Neuron (in vitro differentiated cells): ENCODE data around the gene SERPINH1.

ENCODE experiments used
- H2AFZ ChIP-seq: one replicate; pipeline ENCODE4 v1.6.1; 2013; ENCODE audit warnings: low read depth, mild to moderate bottlenecking, inconsistent platforms, low read length, moderate library complexity
- H3K27me3 ChIP-seq: one replicate; pipeline ENCODE4 v1.6.1; 2013; ENCODE audit warnings: low read length; ENCODE audit not compliant: insufficient read depth
- H3K36me3 ChIP-seq: one replicate; pipeline ENCODE4 v1.6.1; 2013; ENCODE audit warnings: low read length; ENCODE audit not compliant: insufficient read depth
- H3K4me1 ChIP-seq: one replicate; pipeline ENCODE4 v1.6.1; 2013; ENCODE audit warnings: low read length; ENCODE audit not compliant: insufficient read depth
- H3K4me3 ChIP-seq: 2 replicates; pipeline ENCODE4 v1.5.1; 2013; ENCODE audit warnings: mild to moderate bottlenecking, low read length, moderate library complexity
- H3K9me3 ChIP-seq: one replicate; pipeline ENCODE4 v1.6.1; 2013; ENCODE audit warnings: low read length

Gene SERPINH1

DNA sequence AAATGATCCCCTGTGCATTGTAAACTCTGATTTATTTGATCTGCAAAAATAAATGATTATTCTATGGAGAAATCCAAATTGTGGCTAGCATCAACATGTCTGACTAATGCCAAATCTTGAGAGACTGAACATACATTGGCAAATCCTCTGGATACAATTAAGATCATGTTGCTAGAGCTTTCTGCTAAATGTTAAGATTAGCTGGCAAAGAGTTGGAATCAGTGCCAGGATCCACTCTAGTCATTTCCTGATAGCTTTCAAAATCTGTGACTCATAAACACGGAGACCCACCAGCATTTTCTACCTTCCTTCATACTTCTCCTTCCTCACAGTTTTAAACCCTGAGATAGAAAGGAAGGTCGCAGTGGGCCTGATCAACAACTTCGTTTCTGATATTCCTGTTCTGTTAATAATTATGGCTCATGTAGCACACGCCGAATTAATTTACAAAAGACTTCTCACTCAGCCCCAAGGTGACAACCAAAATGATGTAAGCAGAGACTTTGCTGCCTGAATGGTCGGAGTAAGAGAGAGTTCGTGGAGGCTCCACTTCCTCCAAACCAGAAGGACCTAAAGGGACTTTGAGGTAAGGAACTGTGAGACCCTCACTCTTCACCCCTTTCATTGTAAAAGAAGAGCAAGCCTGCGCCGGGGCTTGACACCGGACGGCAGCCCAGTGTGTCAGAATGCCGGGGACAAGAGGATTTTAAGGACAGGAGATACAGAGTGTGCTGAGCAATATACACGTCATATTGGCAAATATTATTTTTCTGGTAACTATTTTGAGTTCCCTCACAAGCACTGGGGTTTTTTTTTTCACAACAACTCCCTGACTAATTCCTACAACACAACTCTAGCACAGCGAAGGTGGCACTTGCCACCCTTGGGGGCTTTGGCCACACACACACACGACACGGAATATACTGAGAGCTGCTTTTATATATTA lies 42.0 kb downstream of the SERPINH1 start:
- no peak overlapping the region for H2AFZ ChIP-seq
- H3K4me3 ChIP-seq = no peak overlapping the region
- H3K36me3 ChIP-seq = peaks cover 61% of the 10 kb centered on the region
- H3K9me3 ChIP-seq = no peaks in the 10 kb centered on the region
- no peaks in the 10 kb centered on the region for H3K27me3 ChIP-seq
- no peaks in the 10 kb centered on the region for H3K4me1 ChIP-seq

DNA sequence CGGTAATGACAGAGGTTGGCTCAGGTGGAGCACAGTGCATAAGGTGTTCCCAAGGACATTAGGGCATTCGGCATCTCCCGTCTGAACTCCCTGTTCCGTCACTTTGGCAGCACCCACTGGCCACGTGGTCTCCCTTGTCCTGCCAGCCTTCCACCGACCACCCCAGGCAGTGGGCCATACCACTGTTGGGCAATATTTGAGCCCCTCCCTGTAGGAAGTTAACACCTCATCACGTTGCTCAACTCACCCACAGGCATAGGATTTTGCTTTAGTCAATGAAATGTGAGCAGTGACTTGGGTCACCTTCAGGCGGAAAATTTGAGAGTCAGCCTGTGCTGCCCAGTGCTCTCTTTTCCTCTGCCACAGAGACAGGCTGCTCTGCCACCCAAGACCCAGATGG lies 44.0 kb downstream of the SERPINH1 start:
- peaks cover 57% of the 10 kb centered on the region for H3K36me3 ChIP-seq
- H3K4me1 ChIP-seq = no peaks in the 10 kb centered on the region
- H3K4me3 ChIP-seq = no peak overlapping the region
- H3K27me3 ChIP-seq = no peaks in the 10 kb centered on the region
- no peak overlapping the region for H2AFZ ChIP-seq
- H3K9me3 ChIP-seq = no peaks in the 10 kb centered on the region

GRCh38 chr11:75611823-75612222 lies 49.8 kb downstream of the SERPINH1 start:
- Histone ChIP-seq H3K4me1 (peaks cover 31% of the 10 kb centered on the region), H3K9me3 (no peaks in the 10 kb centered on the region), H3K4me3 (no peak overlapping the region), H2AFZ (no peak overlapping the region), H3K27me3 (no peaks in the 10 kb centered on the region), H3K36me3 (peaks cover 19% of the 10 kb centered on the region)

- Histone ChIP-seq H3K4me1 (peaks cover 35% of the 10 kb centered on the region), H3K4me3 (no peak overlapping the region), H3K27me3 (no peaks in the 10 kb centered on the region), H3K36me3 (peaks cover 3% of the 10 kb centered on the region), H3K9me3 (peaks cover 4% of the 10 kb centered on the region), H2AFZ (no peak overlapping the region)
Measured at GRCh38 chr11:75615751-75616150, 53.7 kb downstream of the SERPINH1 start.

GRCh38 chr11:75616281-75616680 lies 54.2 kb downstream of the SERPINH1 start:
- H3K27me3 ChIP-seq = no peaks in the 10 kb centered on the region
- H3K36me3 ChIP-seq = peaks cover under 1% of the 10 kb centered on the region
- H3K4me3 ChIP-seq = no peak overlapping the region
- H3K4me1 ChIP-seq = peaks cover 35% of the 10 kb centered on the region
- H2AFZ ChIP-seq = no peak overlapping the region
- H3K9me3 ChIP-seq = peaks cover 4% of the 10 kb centered on the region
